HG03045 (cell line): ENCODE measurements around the gene SOCS4.

ENCODE experiments used
- ATAC-seq: cut with Tn5 transposase; IDR thresholded peaks from one replicate; pipeline ENCODE4 v1.9.1; 2021; ENCODE audit warnings: mild to moderate bottlenecking, moderate library complexity; ENCODE audit not compliant: unreplicated experiment

Gene SOCS4

DNA sequence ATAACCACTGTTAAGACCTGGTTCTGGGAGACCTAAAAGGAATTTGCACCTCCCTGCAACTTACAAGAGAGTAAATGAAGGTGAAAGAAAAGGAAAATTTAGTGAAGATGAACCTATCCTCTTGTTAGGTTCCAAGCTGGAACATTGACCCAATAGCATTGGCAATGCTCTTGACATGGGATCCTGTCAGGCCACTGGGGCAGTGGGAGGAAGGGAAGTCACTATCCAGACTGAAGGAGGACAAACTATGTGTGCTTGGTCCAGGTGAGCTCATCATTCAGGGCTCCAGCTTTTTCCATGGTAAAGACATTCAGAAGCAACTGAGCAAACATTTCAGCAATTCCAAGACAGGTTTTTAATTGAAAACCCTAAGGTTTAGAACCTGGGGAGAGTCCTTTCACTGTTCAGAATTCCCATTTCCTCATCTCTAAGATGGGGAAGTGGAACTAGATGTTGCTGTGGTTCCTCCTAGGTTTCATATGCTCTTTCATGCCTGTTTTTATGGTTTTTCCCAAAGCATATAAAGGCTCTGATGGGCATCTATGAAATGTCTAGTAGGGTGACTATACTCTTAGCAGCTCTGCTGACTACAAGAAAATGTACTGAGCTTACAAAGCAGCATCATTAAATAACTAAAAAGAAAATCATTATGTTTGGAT lies 57.5 kb downstream of the SOCS4 start:
- ATAC-seq: no peak

DNA sequence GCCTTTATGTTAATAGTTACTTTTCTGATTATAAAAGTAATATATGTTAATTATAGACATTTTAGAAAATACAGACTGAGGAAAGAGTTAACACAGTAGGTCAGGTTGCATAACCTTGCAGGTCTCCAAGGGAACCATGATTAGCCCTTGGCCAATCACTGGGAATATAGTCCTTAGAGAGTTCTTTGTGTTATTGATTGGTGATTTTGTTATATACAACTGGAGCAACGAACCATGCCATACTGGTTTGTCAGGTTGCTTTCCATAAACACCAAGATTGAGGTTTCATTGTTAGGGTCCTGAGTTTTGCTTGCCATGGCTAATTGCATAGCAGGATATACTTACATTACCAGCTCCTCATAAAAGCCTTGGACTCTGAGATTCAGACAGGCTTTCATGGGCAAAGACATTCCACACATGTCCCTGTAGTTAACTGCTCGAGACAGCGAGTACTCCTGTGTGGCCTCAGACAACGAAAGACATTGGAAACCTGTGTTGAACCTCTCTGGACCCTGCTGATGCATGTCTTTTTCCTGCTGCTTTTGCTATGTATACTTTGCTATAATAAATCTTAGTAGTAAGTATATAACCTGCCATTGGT lies 58.1 kb downstream of the SOCS4 start:
- ATAC-seq: no peak

DNA sequence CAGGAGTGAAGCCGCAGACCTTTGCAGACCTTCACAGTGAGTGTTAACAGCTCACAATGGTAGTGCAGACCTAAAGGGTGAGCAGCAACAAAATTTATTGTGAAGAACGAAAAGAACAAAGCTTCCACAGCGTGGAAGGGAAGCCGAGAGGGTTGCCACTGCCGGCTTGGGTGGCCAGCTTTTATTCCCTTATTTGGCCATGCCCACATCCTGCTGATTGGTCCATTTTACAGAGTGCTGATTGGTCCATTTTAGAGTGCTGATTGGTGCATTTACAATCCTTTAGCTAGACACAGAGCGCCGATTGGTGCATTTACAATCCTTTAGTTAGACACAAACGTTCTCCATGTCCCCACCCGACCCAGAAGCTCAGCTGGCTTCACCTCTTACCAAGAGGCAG lies 59.9 kb downstream of the SOCS4 start:
- ATAC-seq: no peak

DNA sequence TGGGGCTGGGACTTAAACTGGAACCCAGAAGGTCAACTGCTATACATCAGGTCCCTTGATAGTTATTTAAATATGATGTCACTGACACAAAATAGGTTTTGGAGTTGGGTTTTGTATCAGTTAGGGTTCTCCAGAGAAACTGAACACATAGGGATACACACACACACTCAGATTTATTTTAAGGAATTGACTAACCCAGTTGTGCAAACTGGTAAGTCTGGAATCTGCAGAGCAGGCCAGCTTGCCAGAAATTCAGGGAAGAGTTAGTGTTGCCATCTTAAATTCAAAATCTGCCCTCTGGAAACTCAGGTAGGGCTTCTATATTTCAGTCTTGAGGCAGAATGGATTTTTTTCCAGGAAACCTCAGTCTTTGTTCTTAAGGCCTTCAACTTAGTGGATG lies 61.3 kb downstream of the SOCS4 start:
- no peak for ATAC-seq

DNA sequence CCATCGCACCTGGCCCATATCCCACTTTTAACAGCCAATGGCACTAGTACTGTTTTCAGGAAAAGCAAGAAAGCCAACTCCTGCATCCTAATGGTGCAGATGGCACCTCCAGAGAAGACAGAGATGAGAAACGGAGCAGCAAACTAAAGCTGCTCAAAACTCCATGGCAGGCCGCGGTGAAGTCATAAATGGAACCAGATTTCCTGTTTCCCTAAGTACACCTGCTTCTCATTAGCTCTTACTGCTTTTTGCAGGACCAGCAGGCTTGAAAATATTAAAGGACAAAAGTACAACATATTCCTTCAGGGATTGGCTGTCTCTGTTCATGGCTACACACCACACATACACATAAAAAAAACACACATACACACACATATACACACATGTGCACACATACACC lies 65.3 kb downstream of the SOCS4 start:
- no peak for ATAC-seq

DNA sequence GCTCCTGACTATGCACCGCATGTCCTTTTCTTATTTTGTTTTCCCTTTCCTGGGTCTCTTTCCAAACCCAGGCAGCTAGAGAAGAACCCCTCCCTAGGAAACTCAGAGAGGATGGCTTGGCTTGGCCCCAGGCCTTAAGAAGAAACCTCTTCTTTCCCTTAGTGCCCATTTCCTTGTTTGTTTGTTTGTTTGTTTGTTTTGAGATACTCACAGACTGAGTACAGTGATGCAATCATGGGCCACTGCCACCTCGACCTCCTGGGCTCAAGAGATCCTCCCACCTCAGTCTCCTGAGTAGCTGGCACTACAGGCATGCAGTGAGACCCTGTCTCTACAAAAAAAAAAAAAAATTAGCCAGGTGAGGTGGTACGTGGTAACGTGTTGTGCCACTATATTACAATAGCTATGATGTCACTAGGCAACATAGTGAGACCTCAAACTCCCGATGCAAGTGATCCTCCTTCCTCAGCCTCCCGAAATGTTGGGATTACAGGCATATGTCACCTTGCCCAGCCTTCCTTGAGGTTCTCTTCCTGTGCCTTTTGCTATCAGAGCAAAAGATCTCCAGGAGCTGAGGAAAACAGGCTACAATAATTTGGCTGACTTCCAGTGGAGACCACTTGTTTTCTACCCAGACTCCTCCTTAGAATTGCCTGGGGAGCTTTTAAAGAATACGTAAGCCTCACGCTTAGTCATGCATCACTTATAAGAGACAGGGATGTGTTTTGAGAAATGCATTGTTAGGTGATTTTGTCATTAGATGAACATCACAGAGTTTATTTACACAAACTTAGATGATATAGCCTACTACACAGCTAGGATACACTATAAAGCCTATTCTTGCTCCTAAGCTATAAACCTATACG lies 67.5 kb downstream of the SOCS4 start:
- no peak for ATAC-seq

DNA sequence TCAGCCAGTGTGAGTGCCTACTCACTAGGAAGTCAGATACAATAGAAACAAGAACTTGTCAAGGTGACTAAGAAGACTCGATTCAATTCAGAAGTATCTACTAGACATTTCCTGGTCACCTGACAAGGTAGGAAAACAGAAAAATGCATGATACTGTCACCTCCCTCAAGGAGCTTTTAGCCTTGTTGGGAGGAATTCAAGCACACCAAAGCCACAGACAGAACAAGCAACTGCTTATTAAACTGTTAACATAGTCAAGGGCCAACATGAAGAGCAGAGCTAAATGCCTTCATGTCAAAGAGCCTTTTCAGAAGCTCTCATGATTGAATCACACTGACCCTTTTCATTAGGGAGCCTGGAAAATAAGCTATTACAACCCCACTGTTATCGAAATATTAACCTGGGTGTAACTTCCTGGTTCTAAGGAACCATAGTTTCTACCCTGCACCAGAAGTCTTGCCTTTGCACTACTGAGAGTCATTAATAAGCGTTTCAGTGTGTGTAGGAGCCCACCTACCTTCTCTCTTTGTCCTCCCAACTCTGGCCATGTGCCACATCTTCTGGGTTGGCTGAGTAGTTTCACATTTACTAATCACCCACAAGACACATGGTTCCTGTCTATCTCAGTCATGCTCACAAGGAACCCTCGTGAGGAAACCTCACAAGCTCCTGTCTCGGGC lies 71.0 kb downstream of the SOCS4 start:
- peak; percentile 75 for ATAC-seq

DNA sequence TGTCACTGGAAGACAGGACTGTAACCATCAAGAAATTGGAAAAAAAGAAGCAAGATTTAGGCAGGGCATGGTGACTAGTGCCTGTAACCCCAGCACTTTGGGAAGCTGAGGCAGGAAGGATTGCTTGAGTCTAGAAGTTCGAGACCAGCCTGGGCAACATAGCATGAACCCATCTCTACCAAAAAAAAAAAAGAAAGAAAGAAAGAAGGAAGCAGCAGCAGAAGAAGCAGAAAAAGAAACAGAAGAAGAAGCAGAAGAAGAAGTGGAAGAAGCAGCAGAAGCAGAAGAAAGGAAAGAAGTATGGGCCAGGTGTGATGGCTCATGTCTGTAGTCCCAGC lies 71.5 kb downstream of the SOCS4 start:
- no peak for ATAC-seq
